Epithelial cell of proximal tubule (primary cell): ENCODE data around the gene TSPAN14. TPM values are rescaled to one million over a fixed set of nuclear protein-coding genes. Genes with fewer than 3 reads are reported as not detected.

Experiments used
- DNase-seq: peaks from one replicate; pipeline ENCODE4 v3.0.0-alpha.2; 2011; ENCODE audit warnings: low read depth
- H3K4me3 ChIP-seq: 2 replicates; pipeline ENCODE4 v1.5.1; 2011; ENCODE audit warnings: low read depth, mild to moderate bottlenecking, low read length
- total RNA-seq: library from RNA; depleted of rRNA; stranded (reverse); fragments of >200 nt; gene quantifications from 2 replicates; pipeline ENCODE4 v1.2.3, GENCODE V29; 2015
- TF ChIP-seq, protein P1 (sequence below): conservative IDR thresholded peaks from 2 replicates; pipeline ENCODE4 v1.5.1; 2012; ENCODE audit warnings: low read depth, mild to moderate bottlenecking, low read length

Gene TSPAN14
- total RNA-seq, 1 donor from 2014 or later, result 139 TPM

DNA sequence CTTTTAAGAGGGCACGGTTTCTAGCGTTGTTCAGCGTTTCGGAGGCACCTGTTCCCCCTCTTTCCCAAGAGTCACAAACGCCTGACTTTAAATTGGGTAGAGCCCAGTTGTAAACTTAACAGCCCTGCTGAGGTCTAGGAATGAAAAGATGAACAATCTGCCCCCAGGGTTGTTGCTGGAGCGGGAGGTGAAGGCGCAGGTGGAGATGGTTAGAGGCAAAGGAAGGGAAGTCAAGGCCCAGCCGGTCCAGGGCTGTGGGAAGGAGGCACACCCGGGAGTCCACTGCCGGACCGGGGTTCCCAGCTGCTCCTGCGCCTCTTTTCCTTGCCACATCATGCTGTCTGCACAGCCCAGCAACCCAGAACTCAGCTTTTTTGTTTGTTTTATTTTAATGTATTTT lies 45.0 kb upstream of the TSPAN14 start:
- peak overlapping the region; percentile 90 for H3K4me3 ChIP-seq
- TF ChIP-seq, protein P1, sequence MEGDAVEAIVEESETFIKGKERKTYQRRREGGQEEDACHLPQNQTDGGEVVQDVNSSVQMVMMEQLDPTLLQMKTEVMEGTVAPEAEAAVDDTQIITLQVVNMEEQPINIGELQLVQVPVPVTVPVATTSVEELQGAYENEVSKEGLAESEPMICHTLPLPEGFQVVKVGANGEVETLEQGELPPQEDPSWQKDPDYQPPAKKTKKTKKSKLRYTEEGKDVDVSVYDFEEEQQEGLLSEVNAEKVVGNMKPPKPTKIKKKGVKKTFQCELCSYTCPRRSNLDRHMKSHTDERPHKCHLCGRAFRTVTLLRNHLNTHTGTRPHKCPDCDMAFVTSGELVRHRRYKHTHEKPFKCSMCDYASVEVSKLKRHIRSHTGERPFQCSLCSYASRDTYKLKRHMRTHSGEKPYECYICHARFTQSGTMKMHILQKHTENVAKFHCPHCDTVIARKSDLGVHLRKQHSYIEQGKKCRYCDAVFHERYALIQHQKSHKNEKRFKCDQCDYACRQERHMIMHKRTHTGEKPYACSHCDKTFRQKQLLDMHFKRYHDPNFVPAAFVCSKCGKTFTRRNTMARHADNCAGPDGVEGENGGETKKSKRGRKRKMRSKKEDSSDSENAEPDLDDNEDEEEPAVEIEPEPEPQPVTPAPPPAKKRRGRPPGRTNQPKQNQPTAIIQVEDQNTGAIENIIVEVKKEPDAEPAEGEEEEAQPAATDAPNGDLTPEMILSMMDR, result no peak
- no peak for DNase-seq

DNA sequence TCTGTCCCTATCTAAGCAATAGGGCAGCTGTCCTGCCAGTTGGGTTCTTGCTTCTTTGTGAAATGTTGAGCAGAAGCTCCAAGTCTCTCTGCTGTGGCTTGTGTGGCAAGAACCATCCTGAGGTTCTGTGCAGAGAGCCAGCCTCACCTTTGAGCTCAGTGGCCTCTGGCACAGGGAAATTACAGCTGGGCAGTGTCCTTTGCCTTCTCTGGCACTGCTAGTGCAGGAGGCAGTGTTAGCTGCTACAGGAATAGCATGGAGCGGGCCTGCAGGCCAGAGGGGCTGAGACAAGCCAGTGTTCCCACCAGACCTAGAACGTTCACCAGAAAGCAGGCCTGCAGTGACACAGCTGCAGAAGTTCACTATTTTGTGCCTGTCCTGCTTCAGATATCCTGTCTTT lies 44.0 kb upstream of the TSPAN14 start:
- peak overlapping the region; percentile 90 for H3K4me3 ChIP-seq
- TF ChIP-seq, protein P1, result no peak
- DNase-seq, result no peak

DNA sequence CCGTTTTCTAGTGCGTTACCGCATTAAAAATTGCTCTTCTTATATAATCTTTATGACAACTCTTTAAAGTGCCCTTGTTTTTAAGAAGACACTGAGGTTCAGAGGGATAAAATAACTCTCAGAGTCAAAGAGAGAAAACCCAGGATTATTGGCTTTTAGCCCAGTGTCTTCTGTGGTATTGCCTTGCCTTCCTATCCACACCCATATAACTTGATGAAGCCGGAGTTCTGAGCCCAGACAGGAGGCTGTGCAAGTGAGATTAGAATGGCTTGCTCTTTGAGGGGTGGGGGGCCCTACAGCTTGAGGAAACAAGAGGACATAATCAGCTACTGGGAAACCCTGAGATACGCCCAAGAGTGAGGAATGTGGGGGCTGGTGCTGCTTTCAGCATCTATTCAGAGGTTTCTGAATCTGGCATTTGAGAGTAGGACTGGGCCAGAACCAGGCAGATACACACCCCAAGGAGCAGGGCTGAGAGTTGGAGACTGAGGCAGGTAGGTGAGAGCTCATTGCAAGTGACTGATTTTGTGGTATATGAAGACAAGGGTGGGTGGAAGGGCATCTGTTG lies 43.4 kb upstream of the TSPAN14 start:
- DNase-seq, result no peak

DNA sequence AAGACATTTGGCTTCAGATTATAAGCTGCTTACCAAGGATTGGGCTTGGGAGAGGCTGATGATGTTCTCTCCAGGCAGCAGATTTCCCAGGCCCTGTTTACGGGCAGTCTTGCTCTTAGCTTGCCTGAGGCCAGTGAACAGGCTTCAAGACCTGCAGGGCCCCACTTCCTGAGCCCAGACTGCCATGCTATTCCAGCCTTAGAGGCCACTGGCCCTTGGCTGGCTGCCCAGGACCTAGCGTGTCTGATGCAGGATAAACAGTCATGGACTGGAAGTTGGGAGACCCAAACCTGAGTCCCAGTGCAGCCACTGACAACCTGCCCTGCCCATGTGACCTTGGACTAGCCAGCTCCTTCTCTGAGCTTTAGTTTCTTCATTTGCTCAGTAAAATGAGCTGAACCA lies 42.8 kb upstream of the TSPAN14 start:
- DNase-seq, result no peak
- TF ChIP-seq, protein P1, result no peak
- no peak overlapping the region for H3K4me3 ChIP-seq

More for the DNA sequence above, 43.4 kb upstream of the TSPAN14 start:
- H3K4me3 ChIP-seq, result no peak overlapping the region
- TF ChIP-seq, protein P1, result no peak

DNA sequence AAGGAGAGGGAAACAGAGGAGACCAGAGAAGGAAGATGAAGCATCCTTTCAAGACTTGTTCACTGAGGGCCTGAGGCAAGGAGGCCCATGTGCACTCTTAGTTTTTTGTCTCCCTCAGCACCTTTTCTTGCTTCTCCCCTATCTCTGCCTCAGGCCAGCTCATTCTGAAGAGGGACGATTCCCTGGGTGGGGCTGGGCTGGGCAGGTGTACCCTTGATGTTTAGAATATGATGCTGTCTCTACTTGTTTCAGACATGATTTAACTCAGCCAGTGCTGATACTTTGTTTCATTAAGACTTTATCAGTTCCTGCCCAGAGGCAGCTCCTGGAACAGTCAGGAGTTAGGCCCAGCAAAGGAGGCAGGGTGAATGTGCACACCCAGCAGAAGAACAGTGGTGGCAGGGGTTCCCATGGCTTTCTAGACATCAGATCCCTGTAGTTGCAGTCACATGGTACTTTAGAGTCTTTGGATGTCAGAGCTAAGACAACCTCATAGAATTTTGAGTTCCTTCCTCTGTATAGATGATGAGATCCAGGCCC lies 42.4 kb upstream of the TSPAN14 start:
- TF ChIP-seq, protein P1, result no peak
- no peak for DNase-seq
- H3K4me3 ChIP-seq, result no peak overlapping the region

DNA sequence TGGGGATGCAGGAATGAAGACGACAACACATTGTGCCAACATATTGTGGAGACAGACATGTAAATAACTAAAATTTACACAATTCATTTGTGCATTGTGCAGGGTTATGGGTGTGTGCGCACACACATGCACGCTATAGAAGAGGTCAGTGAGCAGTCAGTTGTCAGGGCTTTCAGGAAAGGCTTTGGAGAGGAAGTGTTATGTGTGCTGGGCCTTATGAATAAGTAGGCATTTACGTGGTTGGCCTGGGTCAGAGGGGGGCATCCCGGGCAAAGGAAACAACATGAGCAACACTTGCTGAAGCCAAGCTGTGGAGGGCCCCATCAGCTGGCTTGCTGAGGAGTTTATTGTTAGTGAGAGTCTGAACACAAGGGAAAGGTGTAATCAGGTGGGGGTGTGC lies 41.6 kb upstream of the TSPAN14 start:
- TF ChIP-seq, protein P1, result no peak
- no peak overlapping the region for H3K4me3 ChIP-seq
- DNase-seq, result no peak
